ENCODE measurements around the gene CYP39A1.

Gene CYP39A1

GRCh38 chr6:46500382-46500781, 152.2 kb downstream of the CYP39A1 start:
- Mint-ChIP-seq H3K36me3 (ENCODE audit: insufficient read depth) (no peaks in the 10 kb centered on the region), H3K27ac (ENCODE audit: low read depth) (no peak overlapping the region), H3K27me3 (peaks cover 56% of the 10 kb centered on the region), H3K4me3 (no peak overlapping the region), H3K9me3 (no peaks in the 10 kb centered on the region), H3K4me1 (no peaks in the 10 kb centered on the region)
- ATAC-seq (replicated peaks; ENCODE audit: extremely low read depth, poor library complexity, severe bottlenecking) (no peak), DNase-seq (ENCODE audit: low spot score in 2 of 2) (no peak)

All from central memory CD8-positive, alpha-beta T cell (primary cell).